ENCODE results near the gene IL12RB1. TPM values are rescaled to one million over a fixed set of nuclear protein-coding genes. Genes with fewer than 3 reads are reported as not detected.
"Not testable (repeated sequence)": the region's sequence is repeated elsewhere in the genome, so short reads cannot be mapped to it uniquely, and the experiment has no call there.

The IL12RB1 gene
- total RNA-seq, 3 donors from 2014 or later (not counting 1 experiment from before 2014, with no cell fraction given): 90.1 to 105 (median 95.7) TPM

DNA sequence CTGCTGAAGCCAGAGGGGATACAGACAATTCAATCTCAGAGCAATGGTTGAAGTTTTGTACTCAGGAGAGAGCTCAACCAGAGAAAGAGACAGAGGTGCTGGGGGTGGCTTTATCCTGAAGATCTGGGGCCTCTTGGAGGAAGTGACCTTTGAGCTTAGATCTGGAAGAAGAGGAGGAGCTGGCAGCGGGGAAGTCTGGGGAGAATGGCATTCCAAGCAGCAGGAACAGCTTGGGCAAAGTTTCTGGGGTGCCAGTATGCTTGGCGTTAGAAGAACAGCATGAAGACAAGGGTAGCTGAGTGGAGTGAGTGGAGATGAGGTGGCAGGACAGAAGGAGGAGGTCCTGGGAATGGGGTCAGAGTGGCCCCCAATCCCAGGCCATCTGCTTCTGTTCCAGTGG lies 22.2 kb upstream of the IL12RB1 start:
- Mint-ChIP-seq H3K4me1 (peaks cover 0 to 25% of the 10 kb centered on the region in 2 donors), H3K27me3 (ENCODE audit: low read depth in 2 of 2) (no peaks in the 10 kb centered on the region), H3K4me3 (peak overlapping the region; percentile 87), H3K36me3 (no peaks in the 10 kb centered on the region), H3K27ac (peak overlapping the region; percentile 49 to 84), H3K9me3 (no peaks in the 10 kb centered on the region)
- DNase-seq (no peak), ATAC-seq (no peak)
- Histone ChIP-seq H3K27ac (ENCODE audit: low read length) (peak overlapping the region; percentile 16), H3K9me3 (ENCODE audit: control insufficient read depth, insufficient read depth, low read length) (no peaks in the 10 kb centered on the region), H3K4me3 (ENCODE audit: low read length) (no peak overlapping the region), H3K36me3 (ENCODE audit: control insufficient read depth, insufficient read depth, low read length) (no peaks in the 10 kb centered on the region), H3K4me1 (ENCODE audit: control insufficient read depth, insufficient read depth, low read length) (peaks cover 53% of the 10 kb centered on the region), H3K27me3 (ENCODE audit: control insufficient read depth, insufficient read depth, low read length) (no peaks in the 10 kb centered on the region)
- TF ChIP-seq, protein P1, sequence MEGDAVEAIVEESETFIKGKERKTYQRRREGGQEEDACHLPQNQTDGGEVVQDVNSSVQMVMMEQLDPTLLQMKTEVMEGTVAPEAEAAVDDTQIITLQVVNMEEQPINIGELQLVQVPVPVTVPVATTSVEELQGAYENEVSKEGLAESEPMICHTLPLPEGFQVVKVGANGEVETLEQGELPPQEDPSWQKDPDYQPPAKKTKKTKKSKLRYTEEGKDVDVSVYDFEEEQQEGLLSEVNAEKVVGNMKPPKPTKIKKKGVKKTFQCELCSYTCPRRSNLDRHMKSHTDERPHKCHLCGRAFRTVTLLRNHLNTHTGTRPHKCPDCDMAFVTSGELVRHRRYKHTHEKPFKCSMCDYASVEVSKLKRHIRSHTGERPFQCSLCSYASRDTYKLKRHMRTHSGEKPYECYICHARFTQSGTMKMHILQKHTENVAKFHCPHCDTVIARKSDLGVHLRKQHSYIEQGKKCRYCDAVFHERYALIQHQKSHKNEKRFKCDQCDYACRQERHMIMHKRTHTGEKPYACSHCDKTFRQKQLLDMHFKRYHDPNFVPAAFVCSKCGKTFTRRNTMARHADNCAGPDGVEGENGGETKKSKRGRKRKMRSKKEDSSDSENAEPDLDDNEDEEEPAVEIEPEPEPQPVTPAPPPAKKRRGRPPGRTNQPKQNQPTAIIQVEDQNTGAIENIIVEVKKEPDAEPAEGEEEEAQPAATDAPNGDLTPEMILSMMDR (IDR thresholded peaks at IDR 0.05): no peak
- intact Hi-C loops (cut with micrococcal nuclease): no loop called here
- WGBS (ENCODE audit: insufficient coverage): 91% methylated on average over 2 of the region's 2 CpGs

- Histone ChIP-seq H3K27me3 (ENCODE audit: control insufficient read depth, insufficient read depth, low read length) (no peaks in the 10 kb centered on the region), H3K36me3 (ENCODE audit: control insufficient read depth, insufficient read depth, low read length) (no peaks in the 10 kb centered on the region), H3K9me3 (ENCODE audit: control insufficient read depth, insufficient read depth, low read length) (no peaks in the 10 kb centered on the region), H3K27ac (ENCODE audit: low read length) (no peak overlapping the region), H3K4me3 (ENCODE audit: low read length) (no peak overlapping the region), H3K4me1 (ENCODE audit: control insufficient read depth, insufficient read depth, low read length) (peaks cover 49% of the 10 kb centered on the region)
- H3K4me3 Mint-ChIP-seq: no peak overlapping the region
- WGBS (ENCODE audit: insufficient coverage): 90% methylated on average over 9 of the region's 9 CpGs
- intact Hi-C loops (cut with micrococcal nuclease): no loop called here
- H3K9me3 Mint-ChIP-seq: no peaks in the 10 kb centered on the region
- no peaks in the 10 kb centered on the region for H3K36me3 Mint-ChIP-seq
- ATAC-seq (no peak), DNase-seq (no peak)
- TF ChIP-seq, protein P1 (IDR thresholded peaks at IDR 0.05): no peak
- no peak overlapping the region for H3K27ac Mint-ChIP-seq
- peaks cover 0 to 22% of the 10 kb centered on the region in 2 donors for H3K4me1 Mint-ChIP-seq
- no peaks in the 10 kb centered on the region for H3K27me3 Mint-ChIP-seq (ENCODE audit: low read depth in 2 of 2)
These were observed 20.5 kb upstream of the IL12RB1 start for GRCh38 chr19:18107235-18107634.

- H3K9me3 Mint-ChIP-seq; H3K27me3 Mint-ChIP-seq (ENCODE audit: low read depth in 2 of 2); DNase-seq; ATAC-seq; H3K36me3 Mint-ChIP-seq; intact Hi-C loops (cut with micrococcal nuclease); H3K27me3 ChIP-seq (ENCODE audit: control insufficient read depth, insufficient read depth, low read length); H3K27ac ChIP-seq (ENCODE audit: low read length); H3K4me3 Mint-ChIP-seq; H3K9me3 ChIP-seq (ENCODE audit: control insufficient read depth, insufficient read depth, low read length); H3K36me3 ChIP-seq (ENCODE audit: control insufficient read depth, insufficient read depth, low read length); H3K27ac Mint-ChIP-seq; H3K4me3 ChIP-seq (ENCODE audit: low read length): not testable (repeated sequence)
- H3K4me1 Mint-ChIP-seq: peaks cover 0 to 22% of the 10 kb centered on the region in 2 donors
- WGBS (ENCODE audit: insufficient coverage): 87% methylated on average over 7 of the region's 7 CpGs
- peaks cover 42% of the 10 kb centered on the region for H3K4me1 ChIP-seq (ENCODE audit: control insufficient read depth, insufficient read depth, low read length)
These were observed 18.5 kb upstream of the IL12RB1 start for GRCh38 chr19:18105259-18105658.

DNA sequence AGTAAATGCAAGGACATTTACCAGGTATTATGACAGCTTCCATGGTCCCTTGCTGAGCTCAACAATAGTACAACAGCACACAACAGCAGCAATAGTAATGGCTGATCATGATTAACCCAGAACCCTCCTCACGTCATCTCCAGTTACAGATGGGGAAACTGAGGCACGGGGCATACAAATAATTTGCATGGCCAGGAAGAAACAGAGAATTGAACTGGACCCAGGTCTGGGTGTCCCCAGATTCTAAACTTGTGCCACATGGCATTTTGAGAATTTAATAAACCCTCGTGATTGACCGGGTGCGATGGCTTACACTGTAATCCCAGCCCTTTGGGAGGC lies 18.0 kb upstream of the IL12RB1 start:
- Mint-ChIP-seq H3K9me3 (no peaks in the 10 kb centered on the region), H3K27me3 (ENCODE audit: low read depth in 2 of 2) (no peaks in the 10 kb centered on the region), H3K4me1 (peaks cover under 1 to 24% of the 10 kb centered on the region in 2 donors), H3K4me3 (peak overlapping the region; percentile 73), H3K27ac (peak overlapping the region; percentile 45 to 72), H3K36me3 (no peaks in the 10 kb centered on the region)
- no peak for ATAC-seq
- TF ChIP-seq, protein P1 (IDR thresholded peaks at IDR 0.05): no peak
- Histone ChIP-seq H3K9me3 (ENCODE audit: control insufficient read depth, insufficient read depth, low read length) (no peaks in the 10 kb centered on the region), H3K27ac (ENCODE audit: low read length) (peak overlapping the region; percentile 64), H3K27me3 (ENCODE audit: control insufficient read depth, insufficient read depth, low read length) (no peaks in the 10 kb centered on the region), H3K4me1 (ENCODE audit: control insufficient read depth, insufficient read depth, low read length) (peaks cover 42% of the 10 kb centered on the region), H3K4me3 (ENCODE audit: low read length) (peak overlapping the region; percentile 42), H3K36me3 (ENCODE audit: control insufficient read depth, insufficient read depth, low read length) (no peaks in the 10 kb centered on the region)
- DNase-seq: no peak
- intact Hi-C loops (cut with micrococcal nuclease): no loop called here
- 85% methylated on average over 5 of the region's 5 CpGs for WGBS (ENCODE audit: insufficient coverage)

Data from natural killer cell (primary cell).